ENCODE data around the gene BOC.

DNA sequence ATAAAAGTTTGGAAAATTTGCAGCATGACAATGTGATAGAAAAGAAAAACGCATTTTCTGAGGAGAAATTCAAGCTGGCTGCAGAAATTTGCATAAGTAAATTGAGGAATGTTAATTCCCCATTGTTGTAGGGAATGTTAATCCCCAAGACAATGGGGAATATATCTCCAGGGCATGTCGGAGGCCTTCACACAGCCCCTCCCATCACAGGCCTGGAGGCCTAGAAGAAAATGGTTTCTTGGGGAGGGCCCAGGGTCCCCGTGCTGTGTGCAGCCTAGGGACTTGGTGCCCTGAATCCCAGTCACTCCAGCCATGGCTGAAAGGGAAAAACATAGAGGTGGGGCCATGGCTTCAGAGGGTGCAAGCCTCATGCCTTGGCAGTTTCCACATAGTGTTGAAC, 101.1 kb downstream of the BOC start:
- TF ChIP-seq, protein P1, sequence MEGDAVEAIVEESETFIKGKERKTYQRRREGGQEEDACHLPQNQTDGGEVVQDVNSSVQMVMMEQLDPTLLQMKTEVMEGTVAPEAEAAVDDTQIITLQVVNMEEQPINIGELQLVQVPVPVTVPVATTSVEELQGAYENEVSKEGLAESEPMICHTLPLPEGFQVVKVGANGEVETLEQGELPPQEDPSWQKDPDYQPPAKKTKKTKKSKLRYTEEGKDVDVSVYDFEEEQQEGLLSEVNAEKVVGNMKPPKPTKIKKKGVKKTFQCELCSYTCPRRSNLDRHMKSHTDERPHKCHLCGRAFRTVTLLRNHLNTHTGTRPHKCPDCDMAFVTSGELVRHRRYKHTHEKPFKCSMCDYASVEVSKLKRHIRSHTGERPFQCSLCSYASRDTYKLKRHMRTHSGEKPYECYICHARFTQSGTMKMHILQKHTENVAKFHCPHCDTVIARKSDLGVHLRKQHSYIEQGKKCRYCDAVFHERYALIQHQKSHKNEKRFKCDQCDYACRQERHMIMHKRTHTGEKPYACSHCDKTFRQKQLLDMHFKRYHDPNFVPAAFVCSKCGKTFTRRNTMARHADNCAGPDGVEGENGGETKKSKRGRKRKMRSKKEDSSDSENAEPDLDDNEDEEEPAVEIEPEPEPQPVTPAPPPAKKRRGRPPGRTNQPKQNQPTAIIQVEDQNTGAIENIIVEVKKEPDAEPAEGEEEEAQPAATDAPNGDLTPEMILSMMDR (conservative IDR thresholded peaks at IDR 0.05; ENCODE audit: low read length): no peak
- no peak for TF ChIP-seq EZH2phosphoT487 (IDR thresholded peaks at IDR 0.05; ENCODE audit: borderline replicate concordance, low read depth, low read length)

Data from OCI-LY7 (cell line).